22Rv1 (cell line): Measurements from ENCODE around the gene DHX36.
A peak's percentile ranks its signal among the peaks of the same experiment; 100 is the strongest.

Experiments
- CTCF ChIP-seq: fragments of 450-650 bp; IDR thresholded peaks from 2 replicates; pipeline ENCODE4 v1.5.1; 2017; ENCODE audit warnings: mild to moderate bottlenecking
- ZFX ChIP-seq: fragments of 450-650 bp; IDR thresholded peaks from 2 replicates; pipeline ENCODE4 v1.6.1; 2017; ENCODE audit warnings: antibody characterized with exemption, borderline replicate concordance

- peak; percentile 92 for TF ChIP-seq CTCF
- TF ChIP-seq ZFX, result no peak
These were observed 71.3 kb downstream of the DHX36 start for GRCh38 chr3:154252759-154253638.
